HG02840 (cell line): ENCODE results near the gene HIRA.
"Not testable (repeated sequence)": the region's sequence is repeated elsewhere in the genome, so short reads cannot be mapped to it uniquely, and the experiment has no call there.

Source experiments
- ATAC-seq: cut with Tn5 transposase; IDR thresholded peaks from one replicate; pipeline ENCODE4 v1.9.1; 2021; ENCODE audit warnings: mild to moderate bottlenecking, moderate library complexity, moderate number of reproducible peaks; ENCODE audit not compliant: unreplicated experiment, low FRiP score

Gene HIRA

GRCh38 chr22:19337137-19337536, 94.4 kb downstream of the HIRA start:
- no peak for ATAC-seq

GRCh38 chr22:19336133-19337075, 95.1 kb downstream of the HIRA start:
- no peak for ATAC-seq

- ATAC-seq, result no peak
Measured at GRCh38 chr22:19331975-19332374, 99.6 kb downstream of the HIRA start.

- no peak for ATAC-seq
Measured at GRCh38 chr22:19331474-19331873, 100.1 kb downstream of the HIRA start.

GRCh38 chr22:19330865-19331418, 100.6 kb downstream of the HIRA start:
- no peak for ATAC-seq

GRCh38 chr22:19330205-19330604, 101.3 kb downstream of the HIRA start:
- ATAC-seq, result not testable (repeated sequence)

- no peak for ATAC-seq
Measured at GRCh38 chr22:19329454-19329853, 102.1 kb downstream of the HIRA start.

GRCh38 chr22:19325296-19325948, 106.1 kb downstream of the HIRA start:
- ATAC-seq, result no peak

- not testable (repeated sequence) for ATAC-seq
Measured at GRCh38 chr22:19323420-19323819, 108.1 kb downstream of the HIRA start.

- ATAC-seq, result no peak
Measured at GRCh38 chr22:19321757-19322156, 109.8 kb downstream of the HIRA start.

- not testable (repeated sequence) for ATAC-seq
Measured at GRCh38 chr22:19320136-19320535, 111.4 kb downstream of the HIRA start.

- no peak for ATAC-seq
Measured at GRCh38 chr22:19319281-19319680, 112.3 kb downstream of the HIRA start.

GRCh38 chr22:19317865-19318264, 113.7 kb downstream of the HIRA start:
- no peak for ATAC-seq

GRCh38 chr22:19307872-19308271, 123.7 kb downstream of the HIRA start:
- no peak for ATAC-seq

GRCh38 chr22:19306535-19306934, 125.0 kb downstream of the HIRA start:
- not testable (repeated sequence) for ATAC-seq

- ATAC-seq, result no peak
Measured at GRCh38 chr22:19304547-19304946, 127.0 kb downstream of the HIRA start.

GRCh38 chr22:19303785-19304184, 127.7 kb downstream of the HIRA start:
- no peak for ATAC-seq

- ATAC-seq, result no peak
Measured at GRCh38 chr22:19295733-19296132, 135.8 kb downstream of the HIRA start.

- ATAC-seq, result no peak
Measured at GRCh38 chr22:19292458-19293230, 138.9 kb downstream of the HIRA start.

GRCh38 chr22:19291580-19292457, 139.7 kb downstream of the HIRA start, which contains the start of gene CLTCL1:
CLTCL1 (minus strand) TSS chr22:19291719; CDS start chr22:19291641, 78 bp downstream.
- no peak for ATAC-seq
